CD4-positive, alpha-beta T cell (primary cell): ENCODE results near the gene SLC17A4. TPM values are rescaled to one million over a fixed set of nuclear protein-coding genes. Genes with fewer than 3 reads are reported as not detected.

Experiments used
- ATAC-seq: fragments of 200-7000 bp; cut with Tn5 transposase; one replicate; pipeline ENCODE4 v1.10.0; 2022; ENCODE audit warnings: mild to moderate bottlenecking; ENCODE audit not compliant: poor library complexity
- CTCF ChIA-PET: fragments of 350-600 bp; sonication (Branson Sonifier 250); formaldehyde crosslinking; loops from one replicate; lab custom pipeline; 2021; ENCODE audit warnings: antibody characterized with exemption, inconsistent platforms; lab: Charles Lee
- POLR2A ChIA-PET: fragments of 350-600 bp; sonication (Branson Sonifier 250); formaldehyde crosslinking; loops from one replicate; lab custom pipeline; 2021; ENCODE audit warnings: antibody characterized with exemption, inconsistent platforms; lab: Charles Lee
- DNase-seq, 14 experiments: peaks; one replicate each; pipeline ENCODE4 v3.0.0-alpha.2; 2013 to 2020; ENCODE audit warnings: mixed read lengths in 2 of 14
- H3K27ac ChIP-seq, 2 donors: one replicate each; pipeline versions ENCODE4 v1.5.1 to v1.7.0; 2013; ENCODE audit warnings: low read length in 2 of 2, low read depth in 1 of 2, mild to moderate bottlenecking in 1 of 2
- H3K27me3 ChIP-seq, 2 experiments: 1 replicate in 1 of 2; 2 replicates in 1 of 2; pipeline versions ENCODE4 v1.6.1 to v1.7.0; 2013; ENCODE audit warnings: low read length in 2 of 2, control low read depth in 1 of 2, mild to moderate bottlenecking in 1 of 2, moderate library complexity in 1 of 2; ENCODE audit not compliant: insufficient read depth in 2 of 2, control insufficient read depth in 1 of 2
- H3K36me3 ChIP-seq: one replicate; pipeline ENCODE4 v1.6.1; 2013; ENCODE audit warnings: low read length, control low read depth; ENCODE audit not compliant: insufficient read depth
- H3K4me1 ChIP-seq: one replicate; pipeline ENCODE4 v1.6.1; 2013; ENCODE audit warnings: low read length, control low read depth; ENCODE audit not compliant: insufficient read depth
- H3K4me3 ChIP-seq: one replicate; pipeline ENCODE4 v1.5.1; 2013; ENCODE audit warnings: mild to moderate bottlenecking, low read length, moderate library complexity
- H3K9me3 ChIP-seq, 2 experiments: 1 replicate in 1 of 2; 2 replicates in 1 of 2; pipeline versions ENCODE4 v1.6.1 to v1.7.0; 2013; ENCODE audit warnings: low read length in 2 of 2, mild to moderate bottlenecking in 2 of 2, control low read depth in 1 of 2, moderate library complexity in 1 of 2; ENCODE audit not compliant: control insufficient read depth in 1 of 2, insufficient read depth in 1 of 2
- H3K27ac Mint-ChIP-seq: one replicate; pipeline ENCODE4 v1.8.0; 2020; ENCODE audit warnings: mixed read lengths
- H3K27me3 Mint-ChIP-seq: one replicate; pipeline ENCODE4 v1.8.0; 2021; ENCODE audit warnings: mixed read lengths
- H3K36me3 Mint-ChIP-seq: one replicate; pipeline ENCODE4 v1.8.0; 2021; ENCODE audit warnings: low read depth, mixed read lengths
- H3K4me1 Mint-ChIP-seq: one replicate; pipeline ENCODE4 v1.8.0; 2021; ENCODE audit warnings: low read depth, mixed read lengths
- H3K4me3 Mint-ChIP-seq: one replicate; pipeline ENCODE4 v1.8.0; 2020; ENCODE audit warnings: mild to moderate bottlenecking, mixed read lengths
- H3K9me3 Mint-ChIP-seq: one replicate; pipeline ENCODE4 v1.8.0; 2020; ENCODE audit warnings: mixed read lengths
- intact Hi-C, 2 experiments: fragments of 100-400 bp; cut with DNase I in 1 of 2; cut with micrococcal nuclease in 1 of 2; formaldehyde crosslinking; loops; one replicate each; pipeline versions ENCODE4 v1.15.1 to v1.9.0; 2023 to 2025; cut with DNase I, micrococcal nuclease
- total RNA-seq, 174 experiments: library from RNA in 2 of 174; stranded (reverse) in 2 of 174; gene quantifications; one replicate each; pipeline ENCODE4 v1.2.3 and lab custom pipeline; 2021 to 2026
- TF ChIP-seq, protein P1 (sequence below): fragments of 200-600 bp; IDR thresholded peaks from one replicate; pipeline ENCODE4 v1.8.0; 2022; ENCODE audit warnings: antibody characterized with exemption, mild to moderate bottlenecking

Gene SLC17A4
- total RNA-seq, 2 experiments from 2014 or later: not detected

DNA sequence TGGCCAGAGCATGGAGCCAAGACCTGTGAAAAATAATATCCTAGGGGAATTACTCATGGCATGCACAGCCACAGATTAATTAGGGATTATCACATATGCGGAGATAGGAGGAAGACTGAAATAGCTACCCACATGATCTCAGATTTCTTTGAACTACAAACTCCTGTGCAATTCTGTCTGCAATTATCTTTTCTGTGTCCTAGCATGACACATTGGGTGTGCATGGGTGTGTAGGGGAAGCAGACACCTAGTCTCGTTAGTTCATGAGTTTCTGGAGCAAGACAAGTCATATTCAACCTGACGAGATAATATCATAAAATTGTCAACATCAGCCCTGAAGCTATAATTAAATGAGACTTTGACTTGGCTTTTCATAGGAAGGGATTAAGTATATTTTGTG is 3.6 kb upstream of the SLC17A4 start:
- Histone ChIP-seq H3K27me3 (no peaks in the 10 kb centered on the region), H3K36me3 (no peaks in the 10 kb centered on the region), H3K4me3 (no peak overlapping the region), H3K4me1 (no peaks in the 10 kb centered on the region), H3K27ac (no peak overlapping the region), H3K9me3 (no peaks in the 10 kb centered on the region)
- ChIA-PET POLR2A (no interaction called here), CTCF (interaction anchor here (0.9 kb wide), 1 partner anchor 9 kb away, joined by 5 read pairs; no protein-coding TSS in a partner anchor)
- Mint-ChIP-seq H3K27me3 (no peaks in the 10 kb centered on the region), H3K9me3 (no peaks in the 10 kb centered on the region), H3K4me1 (no peaks in the 10 kb centered on the region), H3K36me3 (no peaks in the 10 kb centered on the region), H3K27ac (no peak overlapping the region), H3K4me3 (no peak overlapping the region)
- intact Hi-C loops: no loop called here
- ATAC-seq (no peak), DNase-seq (no peak)
- TF ChIP-seq, protein P1, sequence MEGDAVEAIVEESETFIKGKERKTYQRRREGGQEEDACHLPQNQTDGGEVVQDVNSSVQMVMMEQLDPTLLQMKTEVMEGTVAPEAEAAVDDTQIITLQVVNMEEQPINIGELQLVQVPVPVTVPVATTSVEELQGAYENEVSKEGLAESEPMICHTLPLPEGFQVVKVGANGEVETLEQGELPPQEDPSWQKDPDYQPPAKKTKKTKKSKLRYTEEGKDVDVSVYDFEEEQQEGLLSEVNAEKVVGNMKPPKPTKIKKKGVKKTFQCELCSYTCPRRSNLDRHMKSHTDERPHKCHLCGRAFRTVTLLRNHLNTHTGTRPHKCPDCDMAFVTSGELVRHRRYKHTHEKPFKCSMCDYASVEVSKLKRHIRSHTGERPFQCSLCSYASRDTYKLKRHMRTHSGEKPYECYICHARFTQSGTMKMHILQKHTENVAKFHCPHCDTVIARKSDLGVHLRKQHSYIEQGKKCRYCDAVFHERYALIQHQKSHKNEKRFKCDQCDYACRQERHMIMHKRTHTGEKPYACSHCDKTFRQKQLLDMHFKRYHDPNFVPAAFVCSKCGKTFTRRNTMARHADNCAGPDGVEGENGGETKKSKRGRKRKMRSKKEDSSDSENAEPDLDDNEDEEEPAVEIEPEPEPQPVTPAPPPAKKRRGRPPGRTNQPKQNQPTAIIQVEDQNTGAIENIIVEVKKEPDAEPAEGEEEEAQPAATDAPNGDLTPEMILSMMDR: no peak

DNA sequence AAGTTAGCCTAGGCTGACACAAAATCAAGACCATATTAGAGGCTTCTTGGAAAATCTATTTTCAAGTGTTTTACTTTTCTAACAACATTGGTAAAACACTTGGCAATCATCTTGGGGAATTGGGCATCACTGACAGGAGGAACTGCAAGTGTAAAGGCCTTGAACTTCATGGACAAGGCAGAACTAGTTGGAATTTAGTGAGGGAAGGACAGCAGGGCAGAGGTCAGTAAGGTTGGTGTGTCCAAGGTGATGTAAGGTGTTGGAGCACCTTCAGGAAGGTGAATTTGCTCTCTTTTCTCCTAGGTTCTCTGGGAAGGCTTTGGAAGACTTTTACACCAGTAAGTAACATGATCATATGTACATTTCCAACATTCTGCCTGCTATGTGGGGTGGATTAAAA is 1.5 kb upstream of the SLC17A4 start:
- H3K4me3 Mint-ChIP-seq: no peak overlapping the region
- Histone ChIP-seq H3K36me3 (no peaks in the 10 kb centered on the region), H3K27ac (no peak overlapping the region), H3K4me3 (no peak overlapping the region), H3K4me1 (no peaks in the 10 kb centered on the region), H3K9me3 (no peaks in the 10 kb centered on the region), H3K27me3 (no peaks in the 10 kb centered on the region)
- no peaks in the 10 kb centered on the region for H3K4me1 Mint-ChIP-seq
- POLR2A ChIA-PET: no interaction called here
- no peak overlapping the region for H3K27ac Mint-ChIP-seq
- H3K9me3 Mint-ChIP-seq: no peaks in the 10 kb centered on the region
- CTCF ChIA-PET: no interaction called here
- DNase-seq (no peak), ATAC-seq (no peak)
- no peaks in the 10 kb centered on the region for H3K27me3 Mint-ChIP-seq
- no peaks in the 10 kb centered on the region for H3K36me3 Mint-ChIP-seq
- TF ChIP-seq, protein P1: no peak
- intact Hi-C loops: no loop called here

DNA sequence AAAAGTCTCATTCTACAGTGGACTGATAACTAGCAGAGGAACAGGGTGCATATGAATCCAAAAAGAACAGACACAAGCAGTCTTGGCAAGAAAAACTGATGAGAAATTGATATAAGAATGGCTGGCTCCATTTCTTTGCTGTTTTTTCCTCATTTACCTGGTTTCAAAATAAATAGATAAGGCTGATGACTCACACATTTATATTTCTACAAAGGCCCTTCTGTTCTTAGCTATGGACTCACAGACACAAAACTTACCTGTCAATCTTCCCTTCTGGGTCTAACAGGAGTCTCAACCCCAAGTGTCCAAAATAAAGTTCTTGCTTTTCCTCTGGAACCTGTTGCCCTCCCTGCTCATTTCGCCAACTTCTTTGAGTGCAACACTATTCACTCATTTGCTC is 941 bp downstream of the SLC17A4 start:
- CTCF ChIA-PET: no interaction called here
- Histone ChIP-seq H3K27me3 (no peaks in the 10 kb centered on the region), H3K4me3 (no peak overlapping the region), H3K27ac (no peak overlapping the region), H3K36me3 (no peaks in the 10 kb centered on the region), H3K4me1 (no peaks in the 10 kb centered on the region), H3K9me3 (no peaks in the 10 kb centered on the region)
- DNase-seq (no peak), ATAC-seq (no peak)
- intact Hi-C loops: no loop called here
- Mint-ChIP-seq H3K27ac (no peak overlapping the region), H3K4me1 (no peaks in the 10 kb centered on the region), H3K27me3 (no peaks in the 10 kb centered on the region), H3K9me3 (no peaks in the 10 kb centered on the region), H3K36me3 (no peaks in the 10 kb centered on the region), H3K4me3 (no peak overlapping the region)
- TF ChIP-seq, protein P1: no peak
- POLR2A ChIA-PET: no interaction called here
